Measurements from ENCODE around the gene TMEM169. TPM values are rescaled to one million over a fixed set of nuclear protein-coding genes. Genes with fewer than 3 reads are reported as not detected.

Gene TMEM169
- total RNA-seq, 4 donors from 2014 or later: 0.09 to 0.29 (median 0.19) TPM; not detected in 1

- DNase-seq: no peak
- Histone ChIP-seq H3K27me3 (no peaks in the 10 kb centered on the region), H3K36me3 (no peaks in the 10 kb centered on the region), H3K4me3 (no peak overlapping the region), H3K9me3 (no peaks in the 10 kb centered on the region), H3K27ac (no peak overlapping the region), H3K4me1 (no peaks in the 10 kb centered on the region)
- intact Hi-C loops (cut with DNase I): no loop called here
- TF ChIP-seq CTCF (IDR thresholded peaks at IDR 0.05) (no peak), POLR2A (IDR thresholded peaks at IDR 0.05) (no peak)
- 94 to 95% methylated on average over 1 of the region's 1 CpG for WGBS, 2 donors
These were observed 8.7 kb downstream of the TMEM169 start for GRCh38 chr2:216090369-216090786.

- no peak for TF ChIP-seq POLR2A (IDR thresholded peaks at IDR 0.05)
- no peak for TF ChIP-seq CTCF (IDR thresholded peaks at IDR 0.05)
- 78 to 81% methylated on average over 2 of the region's 2 CpGs for WGBS, 2 donors
- no peaks in the 10 kb centered on the region for H3K9me3 ChIP-seq
- no peak overlapping the region for H3K4me3 ChIP-seq
- H3K27me3 ChIP-seq: no peaks in the 10 kb centered on the region
- no peak for DNase-seq
- H3K27ac ChIP-seq: no peak overlapping the region
- intact Hi-C loops (cut with DNase I): no loop called here
- no peaks in the 10 kb centered on the region for H3K36me3 ChIP-seq
- no peaks in the 10 kb centered on the region for H3K4me1 ChIP-seq
These were observed 10.9 kb downstream of the TMEM169 start for GRCh38 chr2:216092646-216093045.

- Histone ChIP-seq H3K27me3 (no peaks in the 10 kb centered on the region), H3K4me1 (no peaks in the 10 kb centered on the region), H3K27ac (no peak overlapping the region), H3K36me3 (no peaks in the 10 kb centered on the region), H3K4me3 (no peak overlapping the region), H3K9me3 (no peaks in the 10 kb centered on the region)
- DNase-seq: no peak
- intact Hi-C loops (cut with DNase I): no loop called here
- TF ChIP-seq POLR2A (IDR thresholded peaks at IDR 0.05) (no peak), CTCF (IDR thresholded peaks at IDR 0.05) (no peak)
- 61 to 82% methylated on average over 3 of the region's 3 CpGs for WGBS, 2 donors
These were observed 13.0 kb downstream of the TMEM169 start for GRCh38 chr2:216094701-216095100.

- no peak for TF ChIP-seq CTCF (IDR thresholded peaks at IDR 0.05)
- no peak for TF ChIP-seq POLR2A (IDR thresholded peaks at IDR 0.05)
These were observed 17.0 kb downstream of the TMEM169 start for GRCh38 chr2:216098421-216099334.

GRCh38 chr2:216101109-216101508 lies 19.4 kb downstream of the TMEM169 start:
- intact Hi-C loops (cut with DNase I): no loop called here

More at GRCh38 chr2:216098421-216099334, 17.0 kb downstream of the TMEM169 start:
- intact Hi-C loops (cut with DNase I): no loop called here
- Histone ChIP-seq H3K4me3 (no peak overlapping the region), H3K4me1 (no peaks in the 10 kb centered on the region), H3K9me3 (no peaks in the 10 kb centered on the region), H3K27me3 (no peaks in the 10 kb centered on the region), H3K36me3 (no peaks in the 10 kb centered on the region), H3K27ac (no peak overlapping the region)
- WGBS, 2 donors: 93 to 95% methylated on average over 9 of the region's 9 CpGs
- no peak for DNase-seq

More at GRCh38 chr2:216101109-216101508, 19.4 kb downstream of the TMEM169 start:
- Histone ChIP-seq H3K4me3 (no peak overlapping the region), H3K27me3 (no peaks in the 10 kb centered on the region), H3K36me3 (no peaks in the 10 kb centered on the region), H3K4me1 (no peaks in the 10 kb centered on the region), H3K9me3 (no peaks in the 10 kb centered on the region), H3K27ac (no peak overlapping the region)
- 89 to 96% methylated on average over 4 of the region's 4 CpGs for WGBS, 2 donors
- TF ChIP-seq CTCF (IDR thresholded peaks at IDR 0.05) (no peak), POLR2A (IDR thresholded peaks at IDR 0.05) (no peak)
- DNase-seq: no peak

Measured in esophagus squamous epithelium (tissue), 5 donors.